Measurements from ENCODE around the gene KRT17. TPM values are rescaled to one million over a fixed set of nuclear protein-coding genes. Genes with fewer than 3 reads are reported as not detected.

Gene KRT17
- total and polyA plus RNA-seq, 5 donors = 0.09 TPM; not detected in 4

DNA sequence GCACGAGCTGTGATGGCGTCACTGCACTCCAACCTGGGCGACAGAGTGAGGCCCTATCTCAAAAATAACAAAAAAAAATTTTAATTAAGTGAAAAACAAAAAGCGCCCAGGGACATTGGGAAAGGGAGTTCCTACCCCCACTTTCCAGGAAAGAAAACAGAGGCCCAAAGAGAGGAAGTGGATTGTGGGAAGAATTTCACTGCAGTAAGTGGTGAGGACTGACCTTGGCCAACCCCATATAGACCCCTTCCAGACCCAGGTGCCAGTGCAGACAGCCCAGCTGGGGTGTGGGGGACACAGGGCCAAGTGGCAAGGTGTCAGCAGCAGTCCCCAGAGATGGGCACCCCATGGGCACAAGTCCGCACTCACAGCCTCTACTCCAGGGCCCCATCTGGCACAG lies 29.0 kb upstream of the KRT17 start:
- WGBS = 87% methylated on average over 5 of the region's 5 CpGs
- no peaks in the 10 kb centered on the region for H3K27me3 ChIP-seq (ENCODE audit: control insufficient read depth, insufficient read depth)
- no peak overlapping the region for H3K27ac ChIP-seq (ENCODE audit: low read length)
- no peaks in the 10 kb centered on the region for H3K9me3 ChIP-seq (ENCODE audit: control insufficient read depth, low read length)
- H3K4me1 ChIP-seq (ENCODE audit: control insufficient read depth, insufficient read depth, low read length) = no peaks in the 10 kb centered on the region
- DNase-seq (no peak), ATAC-seq (no peak)
- no peak overlapping the region for H3K4me3 ChIP-seq (ENCODE audit: low read length)
- intact Hi-C loops (cut with DNase I) = loop anchor here in 1 of 4 donors (5.0 kb wide), 1 partner anchor 741 kb away; no protein-coding TSS in a partner anchor

- DNase-seq = no peak
- no peaks in the 10 kb centered on the region for H3K27me3 ChIP-seq (ENCODE audit: control insufficient read depth, insufficient read depth)
- 75% methylated on average over 5 of the region's 5 CpGs for WGBS
- H3K9me3 ChIP-seq (ENCODE audit: control insufficient read depth, low read length) = no peaks in the 10 kb centered on the region
- no peak overlapping the region for H3K4me3 ChIP-seq (ENCODE audit: low read length)
- no peak overlapping the region for H3K27ac ChIP-seq (ENCODE audit: low read length)
- no peak for ATAC-seq
- intact Hi-C loops (cut with DNase I) = loop anchor here in 1 of 4 donors (5.0 kb wide), 1 partner anchor 740 kb away; no protein-coding TSS in a partner anchor
- no peaks in the 10 kb centered on the region for H3K4me1 ChIP-seq (ENCODE audit: control insufficient read depth, insufficient read depth, low read length)
Measured at GRCh38 chr17:41652461-41652970, 28.1 kb upstream of the KRT17 start.

- H3K27me3 ChIP-seq (ENCODE audit: control insufficient read depth, insufficient read depth) = no peaks in the 10 kb centered on the region
- no peak overlapping the region for H3K27ac ChIP-seq (ENCODE audit: low read length)
- no peaks in the 10 kb centered on the region for H3K4me1 ChIP-seq (ENCODE audit: control insufficient read depth, insufficient read depth, low read length)
- ATAC-seq = peak in 1 of 2 donors; percentile 25
- no peak overlapping the region for H3K4me3 ChIP-seq (ENCODE audit: low read length)
- 80% methylated on average over 13 of the region's 13 CpGs for WGBS
- intact Hi-C loops (cut with DNase I) = loop anchor here in 1 of 4 donors (5.0 kb wide), 1 partner anchor 740 kb away; no protein-coding TSS in a partner anchor
- H3K9me3 ChIP-seq (ENCODE audit: control insufficient read depth, low read length) = no peaks in the 10 kb centered on the region
- DNase-seq = no peak
Measured at GRCh38 chr17:41651625-41652460, 27.5 kb upstream of the KRT17 start.

GRCh38 chr17:41650794-41651624 lies 26.6 kb upstream of the KRT17 start:
- H3K4me1 ChIP-seq (ENCODE audit: control insufficient read depth, insufficient read depth, low read length) = no peaks in the 10 kb centered on the region
- no peak overlapping the region for H3K4me3 ChIP-seq (ENCODE audit: low read length)
- intact Hi-C loops (cut with DNase I) = loop anchor here in 1 of 4 donors (5.0 kb wide), 1 partner anchor 739 kb away; no protein-coding TSS in a partner anchor
- no peaks in the 10 kb centered on the region for H3K27me3 ChIP-seq (ENCODE audit: control insufficient read depth, insufficient read depth)
- WGBS = 77% methylated on average over 15 of the region's 15 CpGs
- no peak overlapping the region for H3K27ac ChIP-seq (ENCODE audit: low read length)
- ATAC-seq (no peak), DNase-seq (peak in 1 of 3 donors; percentile 24)
- no peaks in the 10 kb centered on the region for H3K9me3 ChIP-seq (ENCODE audit: control insufficient read depth, low read length)

- Histone ChIP-seq H3K4me1 (ENCODE audit: control insufficient read depth, insufficient read depth, low read length) (peaks cover 3% of the 10 kb centered on the region), H3K27ac (ENCODE audit: low read length) (no peak overlapping the region), H3K9me3 (ENCODE audit: control insufficient read depth, low read length) (no peaks in the 10 kb centered on the region), H3K27me3 (ENCODE audit: control insufficient read depth, insufficient read depth) (no peaks in the 10 kb centered on the region), H3K4me3 (ENCODE audit: low read length) (no peak overlapping the region)
- DNase-seq (no peak), ATAC-seq (no peak)
- intact Hi-C loops (cut with DNase I) = loop anchor here (5.0 kb wide), 4 partner anchors 98 to 743 kb away; no protein-coding TSS in a partner anchor
- WGBS = 92% methylated on average over 10 of the region's 10 CpGs
Measured at GRCh38 chr17:41649923-41650519, 25.6 kb upstream of the KRT17 start.

GRCh38 chr17:41648411-41649195 lies 24.2 kb upstream of the KRT17 start:
- Histone ChIP-seq H3K4me1 (ENCODE audit: control insufficient read depth, insufficient read depth, low read length) (peaks cover 3% of the 10 kb centered on the region), H3K4me3 (ENCODE audit: low read length) (no peak overlapping the region), H3K27ac (ENCODE audit: low read length) (no peak overlapping the region), H3K9me3 (ENCODE audit: control insufficient read depth, low read length) (no peaks in the 10 kb centered on the region), H3K27me3 (ENCODE audit: control insufficient read depth, insufficient read depth) (no peaks in the 10 kb centered on the region)
- DNase-seq (peak; percentile 86 to 95 (median 94)), ATAC-seq (peak; percentile 94 to 96)
- WGBS = 7% methylated on average over 39 of the region's 39 CpGs
- intact Hi-C loops (cut with DNase I) = loop anchor here in 3 of 4 donors (5.0 kb wide), 3 partner anchors 96 to 741 kb away; no protein-coding TSS in a partner anchor

DNA sequence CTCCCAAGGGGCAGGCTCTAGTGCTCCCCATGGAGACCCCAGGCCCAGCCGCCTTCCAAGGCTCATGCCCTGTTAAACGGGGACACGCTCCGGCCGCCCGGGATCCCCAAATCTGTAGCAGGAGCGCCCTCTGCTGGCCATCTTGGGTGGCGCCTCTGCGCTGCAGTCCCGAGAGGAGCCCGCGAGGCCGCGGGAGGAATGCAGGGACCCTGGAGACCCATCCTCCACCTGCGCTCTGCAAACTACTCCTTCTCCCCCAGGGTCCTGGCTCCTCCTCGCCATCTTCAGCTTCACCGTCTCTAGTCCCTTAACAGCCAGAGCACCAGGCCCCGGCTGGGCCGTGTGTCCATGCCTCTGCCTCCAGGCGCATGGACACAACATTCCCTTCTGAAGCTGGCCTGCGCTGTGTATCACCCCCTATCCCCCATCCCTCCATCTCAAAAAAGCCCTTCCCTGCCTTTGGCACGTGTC lies 23.6 kb upstream of the KRT17 start:
- 1% methylated on average over 22 of the region's 22 CpGs for WGBS
- Histone ChIP-seq H3K4me1 (ENCODE audit: control insufficient read depth, insufficient read depth, low read length) (peaks cover 3% of the 10 kb centered on the region), H3K9me3 (ENCODE audit: control insufficient read depth, low read length) (no peaks in the 10 kb centered on the region), H3K27me3 (ENCODE audit: control insufficient read depth, insufficient read depth) (no peaks in the 10 kb centered on the region), H3K27ac (ENCODE audit: low read length) (no peak overlapping the region), H3K4me3 (ENCODE audit: low read length) (no peak overlapping the region)
- intact Hi-C loops (cut with DNase I) = loop anchor here in 3 of 4 donors (5.0 kb wide), 3 partner anchors 96 to 741 kb away; no protein-coding TSS in a partner anchor
- DNase-seq = peak; percentile 88 to 97 (median 95)
- peak; percentile 88 to 90 for ATAC-seq

DNA sequence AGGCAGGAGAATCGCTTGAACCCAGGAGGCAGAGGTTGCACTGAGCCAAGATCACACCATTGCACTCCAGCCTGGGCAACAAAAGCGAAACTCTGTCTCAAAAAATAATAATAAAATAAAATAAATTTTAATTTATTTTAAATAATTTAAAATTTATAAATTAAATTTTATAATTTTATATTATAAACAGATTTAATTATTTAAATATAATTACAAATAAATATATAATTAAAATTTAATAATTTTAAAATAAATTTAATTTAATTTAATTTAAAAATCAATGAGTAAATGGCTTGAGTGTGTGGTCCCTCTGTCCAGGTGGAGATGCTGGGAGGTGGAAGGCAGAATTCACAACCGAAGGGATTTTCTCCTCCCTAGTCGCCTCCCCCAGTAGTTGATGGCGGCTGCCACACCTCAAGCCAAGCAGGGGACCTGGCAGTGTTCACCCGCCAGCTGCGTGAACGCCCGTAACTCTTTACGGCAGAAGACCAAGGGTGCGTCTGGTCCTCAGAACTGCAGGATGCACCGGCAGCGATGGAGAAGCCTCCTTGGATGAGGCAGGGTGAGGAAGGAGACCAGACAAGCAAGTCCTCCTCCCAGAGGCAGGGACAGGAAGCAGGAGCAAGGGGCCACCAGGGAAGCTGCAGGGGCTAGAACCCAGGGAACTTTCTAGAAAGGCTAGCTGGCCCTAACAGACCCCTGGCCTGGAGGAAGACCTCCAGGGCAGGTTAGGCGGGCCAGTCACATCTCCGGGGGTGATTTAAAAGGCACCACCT lies 22.9 kb upstream of the KRT17 start:
- H3K9me3 ChIP-seq (ENCODE audit: control insufficient read depth, low read length) = no peaks in the 10 kb centered on the region
- H3K4me1 ChIP-seq (ENCODE audit: control insufficient read depth, insufficient read depth, low read length) = peaks cover 3% of the 10 kb centered on the region
- ATAC-seq = no peak
- no peak overlapping the region for H3K4me3 ChIP-seq (ENCODE audit: low read length)
- DNase-seq = peak in 1 of 3 donors; percentile 46
- 75% methylated on average over 15 of the region's 15 CpGs for whole genome bisulfite sequencing
- H3K27ac ChIP-seq (ENCODE audit: low read length) = no peak overlapping the region
- no peaks in the 10 kb centered on the region for H3K27me3 ChIP-seq (ENCODE audit: control insufficient read depth, insufficient read depth)
- intact Hi-C loops (cut with DNase I) = loop anchor here in 3 of 4 donors (5.0 kb wide), 3 partner anchors 95 to 740 kb away; no protein-coding TSS in a partner anchor

Measured in right cardiac atrium (tissue), 5 donors.